ENCODE results near the gene CPB2. TPM values are rescaled to one million over a fixed set of nuclear protein-coding genes. Genes with fewer than 3 reads are reported as not detected.

CPB2 gene
- total RNA-seq, 3 donors from 2014 or later (not counting 1 experiment from before 2014, with no cell fraction given), result not detected

DNA sequence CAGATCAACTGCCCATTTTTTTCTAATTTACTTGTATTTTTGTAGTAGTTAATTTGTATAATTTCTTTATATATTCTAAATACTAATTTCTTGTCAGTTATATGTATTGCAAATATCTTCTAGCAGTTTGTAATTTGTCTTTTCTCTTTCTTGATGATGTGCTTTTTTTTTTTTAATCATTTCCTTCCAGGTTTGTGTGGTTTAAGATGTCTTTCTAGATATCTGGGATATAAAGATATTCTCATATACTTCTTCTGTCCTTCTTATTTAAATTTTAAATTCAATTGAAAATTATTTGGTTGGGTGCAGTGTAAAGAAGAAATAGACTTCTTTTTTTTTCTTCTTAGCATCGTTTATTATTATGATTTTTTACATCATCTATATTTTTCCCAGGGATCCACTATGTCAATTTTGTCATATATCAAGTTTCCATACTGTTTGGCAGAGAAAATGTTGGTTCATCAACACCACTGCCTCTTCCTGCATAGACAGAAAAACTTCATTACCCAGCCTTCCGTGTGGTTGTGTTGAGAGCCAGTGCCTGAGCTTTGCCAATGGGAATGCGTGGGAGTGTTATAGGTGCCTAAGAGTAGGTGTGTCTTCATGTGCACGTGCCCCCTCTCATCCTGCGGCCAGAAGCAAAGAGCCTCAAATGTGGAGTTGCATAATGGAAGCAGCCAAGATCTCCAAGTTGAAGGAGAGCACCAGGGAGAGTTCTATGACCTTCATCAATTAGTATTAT, 15.8 kb downstream of the CPB2 start:
- H3K4me3 ChIP-seq (ENCODE audit: low read length), result no peak overlapping the region
- Mint-ChIP-seq H3K36me3 (no peaks in the 10 kb centered on the region), H3K9me3 (no peaks in the 10 kb centered on the region), H3K4me3 (no peak overlapping the region), H3K27me3 (ENCODE audit: low read depth in 2 of 2) (peaks cover 14 to 45% of the 10 kb centered on the region in 2 donors), H3K27ac (no peak overlapping the region), H3K4me1 (no peaks in the 10 kb centered on the region)
- ATAC-seq, result no peak
- no peaks in the 10 kb centered on the region for H3K36me3 ChIP-seq (ENCODE audit: control insufficient read depth, insufficient read depth, low read length)
- H3K9me3 ChIP-seq (ENCODE audit: control insufficient read depth, insufficient read depth, low read length), result no peaks in the 10 kb centered on the region
- H3K4me1 ChIP-seq (ENCODE audit: control insufficient read depth, insufficient read depth, low read length), result no peaks in the 10 kb centered on the region
- no peaks in the 10 kb centered on the region for H3K27me3 ChIP-seq (ENCODE audit: control insufficient read depth, insufficient read depth, low read length)
- WGBS (ENCODE audit: insufficient coverage), result 94% methylated on average over 4 of the region's 5 CpGs
- no peak overlapping the region for H3K27ac ChIP-seq (ENCODE audit: low read length)
- DNase-seq, result no peak
- TF ChIP-seq, protein P1, sequence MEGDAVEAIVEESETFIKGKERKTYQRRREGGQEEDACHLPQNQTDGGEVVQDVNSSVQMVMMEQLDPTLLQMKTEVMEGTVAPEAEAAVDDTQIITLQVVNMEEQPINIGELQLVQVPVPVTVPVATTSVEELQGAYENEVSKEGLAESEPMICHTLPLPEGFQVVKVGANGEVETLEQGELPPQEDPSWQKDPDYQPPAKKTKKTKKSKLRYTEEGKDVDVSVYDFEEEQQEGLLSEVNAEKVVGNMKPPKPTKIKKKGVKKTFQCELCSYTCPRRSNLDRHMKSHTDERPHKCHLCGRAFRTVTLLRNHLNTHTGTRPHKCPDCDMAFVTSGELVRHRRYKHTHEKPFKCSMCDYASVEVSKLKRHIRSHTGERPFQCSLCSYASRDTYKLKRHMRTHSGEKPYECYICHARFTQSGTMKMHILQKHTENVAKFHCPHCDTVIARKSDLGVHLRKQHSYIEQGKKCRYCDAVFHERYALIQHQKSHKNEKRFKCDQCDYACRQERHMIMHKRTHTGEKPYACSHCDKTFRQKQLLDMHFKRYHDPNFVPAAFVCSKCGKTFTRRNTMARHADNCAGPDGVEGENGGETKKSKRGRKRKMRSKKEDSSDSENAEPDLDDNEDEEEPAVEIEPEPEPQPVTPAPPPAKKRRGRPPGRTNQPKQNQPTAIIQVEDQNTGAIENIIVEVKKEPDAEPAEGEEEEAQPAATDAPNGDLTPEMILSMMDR (IDR thresholded peaks at IDR 0.05), result no peak
- intact Hi-C loops (cut with micrococcal nuclease), result no loop called here

DNA sequence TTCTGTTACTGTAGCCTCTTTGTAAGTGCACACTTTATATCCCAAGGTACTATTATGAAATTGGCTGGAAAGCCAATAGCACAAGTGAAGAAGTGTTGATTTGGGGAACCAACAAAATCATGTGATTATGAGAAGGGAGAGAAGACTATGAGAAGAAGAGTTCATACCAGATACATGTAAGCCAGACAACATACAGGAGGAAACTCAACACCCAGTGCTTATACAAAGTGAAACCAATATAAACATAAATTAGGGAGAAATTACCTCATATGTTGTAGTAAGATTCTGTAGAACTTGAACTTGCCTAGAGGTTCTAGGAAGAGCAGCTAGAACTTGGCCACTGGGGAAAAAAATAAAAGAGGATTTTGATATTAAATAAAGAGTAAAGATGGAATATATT, 17.4 kb downstream of the CPB2 start:
- Mint-ChIP-seq H3K27ac (no peak overlapping the region), H3K36me3 (no peaks in the 10 kb centered on the region), H3K9me3 (no peaks in the 10 kb centered on the region), H3K4me1 (no peaks in the 10 kb centered on the region), H3K4me3 (no peak overlapping the region), H3K27me3 (ENCODE audit: low read depth in 2 of 2) (peaks cover 13 to 39% of the 10 kb centered on the region in 2 donors)
- H3K4me1 ChIP-seq (ENCODE audit: control insufficient read depth, insufficient read depth, low read length), result no peaks in the 10 kb centered on the region
- no peak for ATAC-seq
- no peak overlapping the region for H3K4me3 ChIP-seq (ENCODE audit: low read length)
- H3K27ac ChIP-seq (ENCODE audit: low read length), result no peak overlapping the region
- H3K27me3 ChIP-seq (ENCODE audit: control insufficient read depth, insufficient read depth, low read length), result no peaks in the 10 kb centered on the region
- no peaks in the 10 kb centered on the region for H3K36me3 ChIP-seq (ENCODE audit: control insufficient read depth, insufficient read depth, low read length)
- H3K9me3 ChIP-seq (ENCODE audit: control insufficient read depth, insufficient read depth, low read length), result no peaks in the 10 kb centered on the region
- TF ChIP-seq, protein P1 (IDR thresholded peaks at IDR 0.05), result no peak
- intact Hi-C loops (cut with micrococcal nuclease), result no loop called here
- no peak for DNase-seq

DNA sequence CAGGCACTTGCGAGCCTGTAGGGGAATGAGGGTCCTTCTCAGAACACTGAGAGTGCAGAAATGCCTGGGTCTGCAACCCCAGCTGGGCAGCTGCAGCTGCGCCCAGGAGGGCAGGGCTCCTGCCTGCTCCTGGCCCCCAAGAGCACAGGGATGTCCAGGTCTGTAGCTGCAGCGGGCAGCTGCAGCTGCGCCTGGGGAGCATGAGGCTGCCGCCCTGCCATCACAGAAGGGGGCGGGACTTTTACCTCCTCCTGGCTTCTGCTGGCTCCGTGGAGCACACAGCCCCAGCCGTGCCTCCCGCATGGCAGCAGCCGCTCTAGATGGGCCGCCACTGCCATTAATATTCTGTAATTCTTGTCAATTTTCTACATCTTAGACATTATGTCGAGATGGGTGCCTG, 17.8 kb downstream of the CPB2 start:
- Histone ChIP-seq H3K4me1 (ENCODE audit: control insufficient read depth, insufficient read depth, low read length) (no peaks in the 10 kb centered on the region), H3K27me3 (ENCODE audit: control insufficient read depth, insufficient read depth, low read length) (no peaks in the 10 kb centered on the region), H3K4me3 (ENCODE audit: low read length) (no peak overlapping the region), H3K36me3 (ENCODE audit: control insufficient read depth, insufficient read depth, low read length) (no peaks in the 10 kb centered on the region), H3K9me3 (ENCODE audit: control insufficient read depth, insufficient read depth, low read length) (no peaks in the 10 kb centered on the region), H3K27ac (ENCODE audit: low read length) (no peak overlapping the region)
- TF ChIP-seq, protein P1 (IDR thresholded peaks at IDR 0.05), result no peak
- Mint-ChIP-seq H3K36me3 (no peaks in the 10 kb centered on the region), H3K4me3 (no peak overlapping the region), H3K27me3 (ENCODE audit: low read depth in 2 of 2) (peaks cover 11 to 34% of the 10 kb centered on the region in 2 donors), H3K9me3 (no peaks in the 10 kb centered on the region), H3K27ac (no peak overlapping the region), H3K4me1 (no peaks in the 10 kb centered on the region)
- 95% methylated on average over 9 of the region's 12 CpGs for WGBS (ENCODE audit: insufficient coverage)
- no peak for DNase-seq
- no peak for ATAC-seq
- intact Hi-C loops (cut with micrococcal nuclease), result no loop called here

DNA sequence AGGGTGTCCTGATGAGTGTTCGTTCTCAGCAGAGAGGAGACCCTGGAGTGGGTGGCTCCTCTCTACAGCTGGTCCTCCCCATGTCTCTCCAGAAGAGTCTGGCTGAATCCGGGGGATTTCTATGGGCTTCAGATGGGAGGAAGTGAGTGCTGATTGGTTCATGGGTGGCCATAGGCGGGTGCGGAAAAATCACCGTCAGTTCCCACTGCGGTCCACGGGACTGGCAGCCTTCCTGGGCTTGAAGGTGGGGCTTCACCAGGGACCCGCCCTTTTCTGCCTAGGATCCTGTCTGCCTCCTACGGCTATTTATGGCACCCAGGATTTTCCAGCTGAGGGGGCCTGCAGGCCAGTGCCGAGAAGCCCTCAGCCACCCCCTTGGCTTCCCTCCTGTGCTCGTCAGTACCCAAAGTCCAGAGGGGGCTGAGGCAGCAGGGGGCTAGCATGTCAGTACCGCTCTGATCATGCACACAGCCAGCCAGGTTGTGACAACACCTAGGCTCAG, 18.4 kb downstream of the CPB2 start:
- ATAC-seq (no peak), DNase-seq (no peak)
- no peaks in the 10 kb centered on the region for H3K27me3 ChIP-seq (ENCODE audit: control insufficient read depth, insufficient read depth, low read length)
- intact Hi-C loops (cut with micrococcal nuclease), result no loop called here
- TF ChIP-seq, protein P1 (IDR thresholded peaks at IDR 0.05), result no peak
- no peaks in the 10 kb centered on the region for H3K9me3 ChIP-seq (ENCODE audit: control insufficient read depth, insufficient read depth, low read length)
- Mint-ChIP-seq H3K27ac (no peak overlapping the region), H3K27me3 (ENCODE audit: low read depth in 2 of 2) (peaks cover 11 to 29% of the 10 kb centered on the region in 2 donors), H3K36me3 (no peaks in the 10 kb centered on the region), H3K4me1 (no peaks in the 10 kb centered on the region), H3K9me3 (no peaks in the 10 kb centered on the region), H3K4me3 (no peak overlapping the region)
- no peaks in the 10 kb centered on the region for H3K36me3 ChIP-seq (ENCODE audit: control insufficient read depth, insufficient read depth, low read length)
- no peak overlapping the region for H3K4me3 ChIP-seq (ENCODE audit: low read length)
- 92% methylated on average over 11 of the region's 12 CpGs for WGBS (ENCODE audit: insufficient coverage)
- no peaks in the 10 kb centered on the region for H3K4me1 ChIP-seq (ENCODE audit: control insufficient read depth, insufficient read depth, low read length)
- H3K27ac ChIP-seq (ENCODE audit: low read length), result no peak overlapping the region
